Heart left ventricle (tissue), 16 donors: ENCODE data around the gene MICA. TPM values are rescaled to one million over a fixed set of nuclear protein-coding genes. Genes with fewer than 3 reads are reported as not detected.

Experiments
- ATAC-seq, 4 donors: fragments of 200-7000 bp; cut with Tn5 transposase; one replicate each; pipeline ENCODE4 v1.9.1; 2020 to 2022; ENCODE audit warnings: moderate library complexity in 4 of 4, mild to moderate bottlenecking in 3 of 4, moderate number of reproducible peaks in 1 of 4
- DNase-seq, 5 donors: peaks; one replicate each; pipeline ENCODE4 v3.0.0-alpha.2; 2020
- H3K27ac ChIP-seq, 12 donors: fragments of 200-600 bp; sonication (generic) in 4 of 12; one replicate each; pipeline versions ENCODE4 v1.5.0 to v1.8.0; 2016 to 2022; ENCODE audit warnings: mild to moderate bottlenecking in 2 of 12
- H3K27me3 ChIP-seq, 9 donors: fragments of 200-600 bp; sonication (generic) in 2 of 9; one replicate each; pipeline versions ENCODE4 v1.5.1 to v1.8.0; 2016 to 2022; ENCODE audit warnings: mild to moderate bottlenecking in 3 of 9
- H3K36me3 ChIP-seq, 9 donors: fragments of 200-600 bp; sonication (generic) in 2 of 9; one replicate each; pipeline versions ENCODE4 v1.5.0 to v1.8.0; 2018 to 2022; ENCODE audit warnings: mild to moderate bottlenecking in 2 of 9
- H3K4me1 ChIP-seq, 12 donors: fragments of 200-600 bp; sonication (generic) in 4 of 12; one replicate each; pipeline versions ENCODE4 v1.5.0 to v1.8.0; 2016 to 2022; ENCODE audit warnings: mild to moderate bottlenecking in 3 of 12
- H3K4me3 ChIP-seq, 12 donors: fragments of 200-600 bp; sonication (generic) in 4 of 12; one replicate each; pipeline versions ENCODE4 v1.5.0 to v1.8.0; 2017 to 2022; ENCODE audit warnings: mild to moderate bottlenecking in 9 of 12, moderate library complexity in 4 of 12
- H3K9me3 ChIP-seq, 12 donors: fragments of 200-600 bp; sonication (generic) in 4 of 12; one replicate each; pipeline versions ENCODE4 v1.5.0 to v1.8.0; 2016 to 2022; ENCODE audit warnings: mild to moderate bottlenecking in 1 of 12
- POLR2A ChIP-seq, 2 donors: fragments of 450-650 bp; IDR thresholded peaks; one replicate each; pipeline ENCODE4 v1.6.1; 2017; ENCODE audit warnings: antibody characterized with exemption in 2 of 2, mild to moderate bottlenecking in 2 of 2, moderate library complexity in 2 of 2
- WGBS, 4 donors: extraction: QIAGEN DNeasy Blood & Tissue Kit in 2 of 4; methylation state at CpG; one replicate each; pipeline versions ENCODE4 v1.1.5 to v1.1.7; 2013 to 2018; 5-methylcytosine and 5-hydroxymethylcytosine counted together
- intact Hi-C, 10 donors: fragments of 100-400 bp; cut with DNase I; formaldehyde crosslinking; loops; one replicate each; pipeline versions ENCODE4 v1.11.1 to v1.14.2; 2022
- polyA plus RNA-seq, 2 donors: library from polyadenylated mRNA; stranded (reverse); fragments of 200-250 nt; gene quantifications; one replicate each; pipeline ENCODE4 v1.2.3, GENCODE V29; 2013
- total RNA-seq, 9 donors: library from RNA; depleted of rRNA in 2 of 9; stranded (reverse); fragments of >200 nt in 2 of 9; fragmentation: NEBNext Ultra II Directional in 3 of 9; extraction: Animal tissue kit (Norgen Biotek cat#: 25700) in 3 of 9; gene quantifications; one replicate each; pipeline versions ENCODE4 v1.1.0 to v1.2.4, GENCODE V29; 2016 to 2023
- TF ChIP-seq, protein P1 (sequence below), 12 donors: fragments of 200-600 bp; sonication (generic) in 4 of 12; IDR thresholded peaks; one replicate each; pipeline versions ENCODE4 v1.5.0 to v1.8.0; 2018 to 2022; ENCODE audit warnings: antibody characterized with exemption in 12 of 12, mild to moderate bottlenecking in 5 of 12
- donor health status: ischemic (EF 13 %, LVEDD 7.1; RV severe dilation, severe dysfunction).
- donor health status: healthy with polysubstance abuse.
- donor health status: DM: no; HTN: yes; CAD: no.
- donor health status: DM: no; HTN: no; CAD: no.
- donor health status: ischemic (EF 25% LVEDD 6.9; RV normal size, moderate dysfunction).
- donor health status: ischemic (EF 25% LVEDD 5.7; RV mildly dilated, moderate dysfunction).
- donor health status: healthy.
- donor health status: DM: yes; HTN: yes; CAD: no.
- donor health status: ischemic (EF 35%, LVEDD 5.7; RV mildly dilated, moderate dysfunction).
- donor health status: nonischemic (EF 11% LVEDD 7.7; RV severe dilation, severe dysfunction).
- donor health status: DM: yes; HTN: yes; CAD: no.
- donor health status: PGD.
- donor health status: ischemic (EF 29% LVEDD 5.4; RV normal size, mild dysfunction).
- donor health status: nonischemic (EF 23%, LVEDD 6.1; RV moderate dilation, normal function).

The MICA gene
- total and polyA plus RNA-seq, 11 donors, result 8.5 to 48.4 (median 11.5) TPM

DNA sequence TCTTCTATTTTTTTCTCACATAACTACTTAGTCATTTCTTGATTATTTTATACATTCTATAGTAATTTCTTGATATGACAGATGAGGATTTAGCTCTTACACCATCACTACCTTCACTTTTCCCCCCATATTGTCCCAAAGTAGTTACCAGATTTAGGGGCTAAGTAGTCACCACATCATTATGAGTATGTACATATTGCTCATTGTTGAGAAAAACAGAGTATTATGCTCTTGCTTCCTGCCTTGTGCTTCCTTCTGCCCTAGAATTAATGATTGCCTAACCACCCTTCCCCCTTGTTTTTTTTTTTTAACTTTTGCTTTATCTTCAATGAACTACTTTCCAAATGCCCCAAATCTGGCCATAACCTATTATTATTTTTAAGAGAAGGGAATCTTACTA, 39.6 kb upstream of the MICA start:
- intact Hi-C loops, result no loop called here

DNA sequence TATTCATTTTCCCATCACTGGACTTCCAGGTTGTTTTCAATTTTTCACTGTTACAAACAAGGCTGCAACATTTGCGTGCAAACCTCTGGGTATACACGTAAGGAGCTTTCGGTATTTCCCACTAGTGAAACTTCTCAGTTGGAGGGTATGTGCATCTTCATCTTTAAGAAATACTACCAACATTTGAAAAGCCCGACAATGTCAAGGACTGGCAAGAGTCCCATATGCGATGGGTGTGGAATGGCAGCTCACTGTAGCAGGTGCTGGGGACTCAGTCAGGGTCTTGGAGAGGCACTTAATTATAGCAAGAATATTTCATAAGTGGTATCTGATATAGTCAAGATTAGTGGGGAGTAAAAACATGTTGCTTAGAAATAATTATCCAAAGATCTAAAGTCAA, 37.5 kb upstream of the MICA start:
- ATAC-seq, result no peak
- DNase-seq, result no peak
- Histone ChIP-seq H3K9me3 (no peaks in the 10 kb centered on the region), H3K27ac (no peak overlapping the region), H3K4me3 (no peak overlapping the region), H3K27me3 (peaks cover 0 to 41% (median 0%) of the 10 kb centered on the region in 9 donors), H3K4me1 (peaks cover 0 to 8% (median 4%) of the 10 kb centered on the region in 12 donors), H3K36me3 (no peaks in the 10 kb centered on the region)
- TF ChIP-seq, protein P1, sequence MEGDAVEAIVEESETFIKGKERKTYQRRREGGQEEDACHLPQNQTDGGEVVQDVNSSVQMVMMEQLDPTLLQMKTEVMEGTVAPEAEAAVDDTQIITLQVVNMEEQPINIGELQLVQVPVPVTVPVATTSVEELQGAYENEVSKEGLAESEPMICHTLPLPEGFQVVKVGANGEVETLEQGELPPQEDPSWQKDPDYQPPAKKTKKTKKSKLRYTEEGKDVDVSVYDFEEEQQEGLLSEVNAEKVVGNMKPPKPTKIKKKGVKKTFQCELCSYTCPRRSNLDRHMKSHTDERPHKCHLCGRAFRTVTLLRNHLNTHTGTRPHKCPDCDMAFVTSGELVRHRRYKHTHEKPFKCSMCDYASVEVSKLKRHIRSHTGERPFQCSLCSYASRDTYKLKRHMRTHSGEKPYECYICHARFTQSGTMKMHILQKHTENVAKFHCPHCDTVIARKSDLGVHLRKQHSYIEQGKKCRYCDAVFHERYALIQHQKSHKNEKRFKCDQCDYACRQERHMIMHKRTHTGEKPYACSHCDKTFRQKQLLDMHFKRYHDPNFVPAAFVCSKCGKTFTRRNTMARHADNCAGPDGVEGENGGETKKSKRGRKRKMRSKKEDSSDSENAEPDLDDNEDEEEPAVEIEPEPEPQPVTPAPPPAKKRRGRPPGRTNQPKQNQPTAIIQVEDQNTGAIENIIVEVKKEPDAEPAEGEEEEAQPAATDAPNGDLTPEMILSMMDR (IDR thresholded peaks at IDR 0.05), result no peak
- no peak for TF ChIP-seq POLR2A (IDR thresholded peaks at IDR 0.05)
- intact Hi-C loops, result loop anchor here in 9 of 10 donors (2.0 to 5.0 kb wide), 5 partner anchors 94 to 229 kb away; partner anchors contain the start of genes PSORS1C2 (in 5 of the 9) and HLA-C (in 2 of the 9)
- WGBS, 4 donors, result 72 to 86% (median 80%) methylated on average over 5 of the region's 5 CpGs

More for the DNA sequence above, 39.6 kb upstream of the MICA start:
- ATAC-seq (no peak), DNase-seq (no peak)
- Histone ChIP-seq H3K27ac (no peak overlapping the region), H3K4me3 (no peak overlapping the region), H3K27me3 (peaks cover 0 to 43% (median 0%) of the 10 kb centered on the region in 9 donors), H3K9me3 (no peaks in the 10 kb centered on the region), H3K36me3 (no peaks in the 10 kb centered on the region), H3K4me1 (peaks cover 0 to 8% (median 4%) of the 10 kb centered on the region in 12 donors)
- TF ChIP-seq, protein P1 (IDR thresholded peaks at IDR 0.05), result no peak
- TF ChIP-seq POLR2A (IDR thresholded peaks at IDR 0.05), result no peak

DNA sequence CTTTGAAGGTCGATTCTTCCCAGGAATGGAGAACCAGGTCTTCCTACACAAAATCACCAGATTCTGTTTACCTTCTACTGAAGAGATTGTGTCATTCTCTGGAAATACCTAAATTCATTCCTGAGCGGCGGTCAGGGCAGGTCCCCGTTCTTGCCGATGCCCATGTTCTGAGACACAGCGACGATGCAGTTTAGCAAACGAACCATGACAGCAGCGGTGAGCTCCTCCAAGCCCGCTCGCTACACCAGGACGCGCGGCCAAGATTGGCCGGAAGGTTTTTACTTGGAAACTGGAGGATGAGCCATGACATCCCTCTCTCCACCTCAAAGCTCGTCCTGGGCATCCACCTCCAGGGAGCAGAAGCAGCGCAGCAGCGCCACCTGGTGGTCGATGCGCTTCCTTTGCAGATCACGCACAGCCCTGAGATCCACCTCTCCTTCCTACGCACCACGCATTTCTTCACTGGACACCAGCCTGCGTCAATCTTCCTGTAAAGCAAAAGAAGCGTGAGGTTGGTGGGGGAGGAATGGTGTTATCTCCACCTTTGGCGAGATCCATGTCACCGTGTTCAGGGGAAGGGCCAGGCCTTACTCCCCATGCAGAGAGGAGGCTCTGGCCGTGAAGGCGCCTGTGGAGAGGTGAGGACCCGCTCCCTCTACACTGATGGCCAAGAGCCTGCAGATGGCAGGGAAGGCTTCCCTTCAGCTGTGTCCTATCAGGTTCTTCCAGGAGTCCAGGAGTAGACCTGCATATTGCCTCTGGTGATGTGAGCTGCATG, 36.5 kb upstream of the MICA start:
- 6 to 11% (median 7%) methylated on average over 20 to 30 of the region's 30 CpGs for WGBS, 4 donors
- TF ChIP-seq, protein P1 (IDR thresholded peaks at IDR 0.05), result peak; percentile 80 to 97 (median 92)
- TF ChIP-seq POLR2A (IDR thresholded peaks at IDR 0.05), result no peak
- no peak overlapping the region for H3K27ac ChIP-seq
- ATAC-seq (peak; percentile 95 to 100 (median 100)), DNase-seq (peak; percentile 84 to 93 (median 86))
- peak overlapping the region in 9 of 12 donors; percentile 34 to 52 (median 47) for H3K4me3 ChIP-seq
- H3K4me1 ChIP-seq, result peaks cover 0 to 8% (median 4%) of the 10 kb centered on the region in 12 donors
- intact Hi-C loops, result loop anchor here (1.0 to 5.0 kb wide), 8 partner anchors 10 to 230 kb away; partner anchors contain the start of genes PSORS1C2 (in 5 of the 10), HLA-C (in 2 of the 10) and HLA-B (in 1 of the 10)
- no peaks in the 10 kb centered on the region for H3K36me3 ChIP-seq
- peaks cover 0 to 4% (median under 1%) of the 10 kb centered on the region in 12 donors for H3K9me3 ChIP-seq
- H3K27me3 ChIP-seq, result peaks cover 0 to 42% (median 0%) of the 10 kb centered on the region in 9 donors

DNA sequence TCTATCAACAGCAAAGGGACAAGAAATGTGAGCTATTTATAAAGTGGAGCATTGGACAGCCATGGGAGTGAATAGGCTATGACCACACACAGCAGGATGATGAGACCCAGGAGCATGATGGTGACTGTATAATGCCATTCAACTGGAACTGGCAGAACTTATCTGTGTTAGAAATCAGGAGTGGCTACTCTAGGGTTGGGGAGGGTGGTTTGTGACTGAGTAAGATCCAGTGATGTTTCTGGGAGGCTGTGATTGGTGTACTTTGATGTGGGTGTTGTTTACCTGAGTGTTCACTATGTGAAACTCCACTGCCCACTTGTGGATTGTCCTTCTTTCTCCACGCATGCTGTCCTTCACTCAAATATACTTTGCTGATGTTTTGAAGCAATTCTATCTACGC, 34.9 kb upstream of the MICA start:
- no peak for TF ChIP-seq POLR2A (IDR thresholded peaks at IDR 0.05)
- TF ChIP-seq, protein P1 (IDR thresholded peaks at IDR 0.05), result no peak
- intact Hi-C loops, result loop anchor here in 7 of 10 donors (2.0 to 5.0 kb wide), 4 partner anchors 96 to 231 kb away; partner anchors contain the start of genes PSORS1C2 (in 5 of the 7) and HLA-C (in 2 of the 7)
- no peaks in the 10 kb centered on the region for H3K36me3 ChIP-seq

More for the DNA sequence above, 34.9 kb upstream of the MICA start:
- peaks cover 0 to 48% (median 0%) of the 10 kb centered on the region in 9 donors for H3K27me3 ChIP-seq
- no peak overlapping the region for H3K4me3 ChIP-seq
- H3K27ac ChIP-seq, result no peak overlapping the region
- peaks cover 0 to 8% (median 4%) of the 10 kb centered on the region in 12 donors for H3K4me1 ChIP-seq
- peaks cover 0 to 9% (median 3%) of the 10 kb centered on the region in 12 donors for H3K9me3 ChIP-seq
- DNase-seq (no peak), ATAC-seq (no peak)
- 79 to 82% (median 81%) methylated on average over 2 of the region's 2 CpGs for WGBS, 4 donors
